DND-41 (cell line): ENCODE measurements around the gene PHACTR1.

Experiments used
- CTCF ChIP-seq: IDR thresholded peaks from 2 replicates; pipeline ENCODE4 v1.5.1; 2012; ENCODE audit warnings: borderline replicate concordance, low read length, moderate library complexity, mild to moderate bottlenecking; ENCODE audit not compliant: poor library complexity, severe bottlenecking; ENCODE audit errors: extremely low read depth
- EZH2 ChIP-seq: IDR thresholded peaks from 3 replicates; pipeline ENCODE4 v1.6.1; 2012; ENCODE audit warnings: borderline replicate concordance, low read depth, mild to moderate bottlenecking, moderate library complexity, low read length, inconsistent platforms; ENCODE audit not compliant: severe bottlenecking

- TF ChIP-seq CTCF (no peak), EZH2 (no peak)
Observed at GRCh38 chr6:13191461-13191860, 474.9 kb downstream of the PHACTR1 start.
